Skeletal muscle satellite cell (primary cell): ENCODE data around the gene OBP2A.
"Not testable (repeated sequence)": the region's sequence is repeated elsewhere in the genome, so short reads cannot be mapped to it uniquely, and the experiment has no call there.

Experiments
- H3K27me3 ChIP-seq: 2 replicates; pipeline ENCODE4 v1.7.0; 2013; ENCODE audit warnings: low read length; ENCODE audit not compliant: control insufficient read depth, insufficient read depth
- H3K36me3 ChIP-seq: 2 replicates; pipeline ENCODE4 v1.7.0; 2013; ENCODE audit warnings: mild to moderate bottlenecking, control low read depth, low read length; ENCODE audit not compliant: insufficient read depth
- H3K4me1 ChIP-seq: 2 replicates; pipeline ENCODE4 v1.7.0; 2013; ENCODE audit warnings: low read length; ENCODE audit not compliant: control insufficient read depth, insufficient read depth
- H3K4me2 ChIP-seq: 2 replicates; pipeline ENCODE4 v1.7.0; 2013; ENCODE audit warnings: mild to moderate bottlenecking, low read length
- H3K4me3 ChIP-seq: 2 replicates; pipeline ENCODE4 v1.7.0; 2013; ENCODE audit warnings: low read length
- H3K9ac ChIP-seq: 2 replicates; pipeline ENCODE4 v1.7.0; 2013; ENCODE audit warnings: mild to moderate bottlenecking, low read depth, low read length, moderate library complexity
- H3K9me3 ChIP-seq: replicated peaks from 2 replicates; pipeline ENCODE4 v1.7.0; 2013; ENCODE audit warnings: mild to moderate bottlenecking, control low read depth, low read length

Gene OBP2A

DNA sequence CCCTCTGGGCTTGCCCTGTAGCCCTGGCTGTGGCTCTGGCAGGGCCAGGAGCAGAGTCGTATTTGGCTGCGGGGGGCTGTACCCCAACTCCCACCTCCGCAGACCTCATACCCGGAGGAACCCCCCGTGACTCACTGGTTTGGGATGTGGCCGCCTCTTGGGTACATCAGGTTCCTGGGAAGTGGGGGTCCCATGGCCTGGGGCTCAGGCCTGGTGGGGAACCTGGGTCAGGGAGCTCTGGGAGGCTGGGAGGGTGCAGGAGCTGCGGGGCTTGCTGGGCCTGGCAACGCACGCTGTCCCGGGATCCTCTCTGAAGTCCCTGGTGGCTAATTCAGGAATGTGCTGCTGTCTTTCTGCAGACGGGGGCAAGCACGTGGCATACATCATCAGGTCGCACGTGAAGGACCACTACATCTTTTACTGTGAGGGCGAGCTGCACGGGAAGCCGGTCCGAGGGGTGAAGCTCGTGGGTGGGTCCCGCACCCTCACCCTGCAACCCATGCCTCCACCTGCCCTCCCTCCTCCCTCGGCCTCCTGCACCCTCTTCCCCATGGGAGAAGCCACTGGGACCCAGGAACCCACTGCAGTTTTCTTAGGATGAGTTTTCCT lies 22.3 kb upstream of the OBP2A start:
- Histone ChIP-seq H3K9me3 (no peaks in the 10 kb centered on the region), H3K4me2 (no peak overlapping the region), H3K36me3 (no peaks in the 10 kb centered on the region), H3K27me3 (peaks cover 12% of the 10 kb centered on the region), H3K9ac (no peak overlapping the region), H3K4me3 (no peak overlapping the region), H3K4me1 (no peaks in the 10 kb centered on the region)

DNA sequence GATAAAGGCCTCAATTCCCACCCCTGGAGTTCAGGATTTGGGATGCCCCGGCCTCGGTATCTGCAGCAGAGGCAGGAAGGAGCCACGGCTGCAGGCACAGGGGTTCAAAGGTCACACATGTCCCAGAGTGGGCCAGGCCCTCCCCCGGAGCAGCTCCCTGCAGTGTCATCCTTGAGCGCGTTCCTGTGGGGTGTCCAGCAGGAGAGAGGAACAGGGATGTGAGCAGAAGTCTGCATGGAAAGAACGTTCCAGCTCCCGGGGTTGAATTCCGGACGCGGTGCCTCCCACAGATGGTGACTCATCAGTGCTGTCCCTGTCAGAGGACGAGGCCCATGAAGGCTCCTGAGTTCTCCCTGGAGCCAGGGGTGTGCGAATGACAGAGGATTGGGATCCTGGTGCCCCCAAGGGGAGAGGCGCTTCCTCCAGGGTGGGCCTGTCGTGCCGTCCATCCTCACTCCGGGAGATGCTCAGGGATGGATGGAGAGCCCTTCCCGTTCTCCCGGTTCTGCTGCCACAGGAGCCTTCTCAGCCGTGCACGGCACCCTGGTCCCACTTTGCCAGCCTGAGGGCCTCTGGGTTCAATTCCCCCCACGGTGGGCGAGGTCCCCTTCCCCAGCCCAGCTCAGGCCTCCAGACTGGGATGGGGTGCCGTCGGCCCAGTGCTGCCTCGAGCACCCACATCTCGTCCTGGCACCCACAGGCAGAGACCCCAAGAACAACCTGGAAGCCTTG lies 21.6 kb upstream of the OBP2A start:
- Histone ChIP-seq H3K36me3 (no peaks in the 10 kb centered on the region), H3K9ac (no peak overlapping the region), H3K4me1 (no peaks in the 10 kb centered on the region), H3K9me3 (no peaks in the 10 kb centered on the region), H3K27me3 (peaks cover 12% of the 10 kb centered on the region), H3K4me3 (no peak overlapping the region), H3K4me2 (no peak overlapping the region)

DNA sequence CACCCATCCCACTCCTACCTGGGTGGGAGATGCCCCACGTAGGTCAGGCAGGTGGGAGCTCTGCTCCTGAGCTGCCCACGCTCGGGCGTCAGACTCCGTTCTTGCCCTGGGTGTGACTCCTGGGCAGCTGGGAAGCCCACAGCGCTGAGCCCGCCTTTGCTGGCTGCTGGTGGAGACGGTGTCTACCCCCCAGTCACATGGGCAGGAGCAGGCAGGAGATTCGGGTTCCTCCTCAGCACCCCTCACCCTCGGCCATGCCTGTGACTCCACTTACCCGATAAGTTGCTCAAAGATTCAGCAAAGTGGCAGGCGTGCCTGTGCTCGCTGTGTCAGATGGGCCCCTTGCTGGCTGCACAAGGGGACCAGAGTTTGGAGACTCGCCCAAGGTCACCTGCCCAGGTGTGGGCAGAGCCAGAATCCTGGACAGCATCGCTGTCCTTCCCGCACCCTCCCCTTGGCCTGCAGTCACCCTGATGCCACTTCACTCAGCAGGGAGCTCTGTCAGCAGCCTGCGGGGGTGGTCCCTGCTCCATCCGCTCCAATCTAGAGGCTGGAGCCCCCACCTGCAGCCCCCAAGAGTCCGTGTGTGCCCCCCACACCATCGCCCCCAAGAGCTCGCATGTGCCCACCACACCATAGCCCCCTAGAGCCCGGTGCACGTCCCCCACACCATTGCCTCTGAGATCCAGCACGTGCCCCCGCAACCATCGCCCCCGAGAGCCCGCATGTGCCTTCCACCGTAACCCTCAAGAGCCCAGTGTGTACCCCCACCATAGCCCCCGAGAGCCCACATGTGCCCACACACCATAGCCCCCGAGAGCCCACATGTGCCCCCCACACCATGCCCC lies 20.5 kb upstream of the OBP2A start:
- no peaks in the 10 kb centered on the region for H3K36me3 ChIP-seq
- no peaks in the 10 kb centered on the region for H3K4me1 ChIP-seq
- peaks cover 7% of the 10 kb centered on the region for H3K27me3 ChIP-seq
- no peaks in the 10 kb centered on the region for H3K9me3 ChIP-seq
- H3K4me3 ChIP-seq: no peak overlapping the region
- H3K4me2 ChIP-seq: no peak overlapping the region
- no peak overlapping the region for H3K9ac ChIP-seq

DNA sequence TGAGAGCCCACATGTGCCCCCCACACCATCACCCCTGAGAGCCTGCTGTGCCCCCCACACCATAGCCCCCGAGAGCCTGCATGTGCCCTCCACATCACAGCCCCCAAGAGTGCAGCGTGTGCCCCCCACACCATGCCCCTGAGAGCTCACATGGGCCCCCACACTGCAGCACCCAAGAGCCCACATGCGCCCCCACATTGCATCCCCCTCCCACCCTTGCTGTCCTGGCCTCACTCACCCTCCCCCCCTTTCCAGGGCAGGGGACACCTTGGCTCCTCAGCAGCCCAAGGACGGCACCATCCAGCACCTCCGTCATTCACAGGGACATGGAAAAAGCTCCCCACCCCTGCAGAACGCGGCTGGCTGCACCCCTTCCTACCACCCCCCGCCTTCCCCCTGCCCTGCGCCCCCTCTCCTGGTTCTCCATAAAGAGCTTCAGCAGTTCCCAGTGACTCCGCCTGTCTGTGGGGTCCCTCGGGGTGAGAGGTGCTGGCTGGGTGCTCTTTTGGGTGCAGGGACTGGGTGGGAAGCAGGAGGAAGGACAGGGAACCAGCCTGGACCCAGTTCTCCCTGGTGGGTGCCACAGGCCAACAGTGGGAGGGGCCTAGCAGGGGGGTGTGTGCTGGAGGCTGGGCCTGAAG lies 19.7 kb upstream of the OBP2A start:
- Histone ChIP-seq H3K27me3 (peaks cover 3% of the 10 kb centered on the region), H3K36me3 (no peaks in the 10 kb centered on the region), H3K4me1 (no peaks in the 10 kb centered on the region), H3K4me2 (no peak overlapping the region), H3K9me3 (no peaks in the 10 kb centered on the region), H3K4me3 (no peak overlapping the region), H3K9ac (no peak overlapping the region)

DNA sequence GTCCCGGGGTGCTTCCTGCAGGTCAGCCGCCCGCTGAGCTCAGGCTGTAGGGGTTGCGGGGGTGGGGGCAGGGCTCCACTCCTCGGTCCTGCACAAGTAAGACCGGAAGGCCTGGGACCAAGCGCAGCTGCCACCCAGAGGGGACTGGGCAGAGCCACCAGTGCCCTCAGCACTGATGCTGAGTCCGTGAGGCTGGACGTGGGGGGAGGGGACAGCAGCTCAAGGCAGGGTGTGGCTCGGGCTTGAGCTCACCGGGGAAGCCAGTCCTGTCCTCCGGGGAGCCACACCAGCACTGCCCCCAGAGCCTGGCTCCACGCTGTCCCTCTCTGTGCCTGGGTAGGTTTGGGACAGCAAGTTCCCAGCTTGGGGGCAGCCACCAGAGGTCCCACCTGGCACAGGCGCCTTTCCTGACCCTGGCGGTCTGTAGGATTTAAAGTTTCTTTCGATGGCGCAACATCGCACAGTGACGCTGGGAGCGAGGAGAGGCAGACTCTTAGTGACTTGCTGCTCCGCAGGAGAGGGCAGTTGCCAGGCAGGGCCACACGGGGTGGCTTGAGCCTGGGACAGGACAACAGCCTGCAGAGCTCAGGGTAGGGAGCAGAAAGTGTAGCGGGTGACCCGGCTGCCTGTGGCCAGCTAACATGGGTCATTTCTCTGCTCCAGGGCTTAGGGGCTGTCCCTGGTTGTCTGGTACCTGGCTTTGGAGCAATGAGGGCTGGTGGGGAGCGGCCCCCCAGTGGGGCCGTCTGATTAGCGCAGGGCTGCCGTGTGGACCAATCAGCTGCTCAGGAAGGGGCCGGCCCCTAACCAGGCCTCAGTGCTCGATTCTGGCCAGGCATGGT lies 19.0 kb upstream of the OBP2A start:
- Histone ChIP-seq H3K27me3 (peaks cover 3% of the 10 kb centered on the region), H3K4me3 (no peak overlapping the region), H3K4me2 (no peak overlapping the region), H3K9ac (no peak overlapping the region), H3K9me3 (no peaks in the 10 kb centered on the region), H3K36me3 (no peaks in the 10 kb centered on the region), H3K4me1 (no peaks in the 10 kb centered on the region)

DNA sequence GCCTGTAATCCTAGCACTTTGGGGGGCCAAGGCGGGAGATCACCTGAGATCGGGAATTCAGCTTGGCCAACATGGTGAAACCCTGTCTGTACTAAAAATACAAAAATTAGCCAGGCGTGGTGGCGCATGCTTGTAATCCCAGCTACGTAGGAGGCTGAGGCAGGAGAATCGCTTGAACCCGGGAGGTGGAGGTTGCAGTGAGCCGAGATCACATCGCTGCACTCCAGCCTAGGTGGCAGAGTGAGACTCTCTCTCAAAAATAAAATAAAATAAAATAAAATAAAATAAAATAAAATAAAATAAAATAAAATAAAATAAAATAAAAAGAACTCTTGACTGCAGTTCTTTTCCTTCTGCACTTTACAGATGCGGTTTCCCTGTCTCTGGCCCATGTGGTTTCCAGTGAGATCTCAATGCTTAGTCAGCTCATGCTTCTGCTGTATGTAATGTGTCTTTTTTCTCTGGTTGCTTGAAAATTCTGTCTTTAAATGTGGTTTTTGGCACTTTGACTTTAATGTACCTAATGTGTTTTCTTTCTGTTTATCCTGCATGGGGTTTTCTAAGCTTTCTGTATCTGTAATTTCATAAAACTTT lies 17.0 kb upstream of the OBP2A start:
- H3K4me3 ChIP-seq, H3K36me3 ChIP-seq, H3K4me1 ChIP-seq, H3K9ac ChIP-seq, H3K27me3 ChIP-seq, H3K4me2 ChIP-seq, H3K9me3 ChIP-seq: not testable (repeated sequence)

DNA sequence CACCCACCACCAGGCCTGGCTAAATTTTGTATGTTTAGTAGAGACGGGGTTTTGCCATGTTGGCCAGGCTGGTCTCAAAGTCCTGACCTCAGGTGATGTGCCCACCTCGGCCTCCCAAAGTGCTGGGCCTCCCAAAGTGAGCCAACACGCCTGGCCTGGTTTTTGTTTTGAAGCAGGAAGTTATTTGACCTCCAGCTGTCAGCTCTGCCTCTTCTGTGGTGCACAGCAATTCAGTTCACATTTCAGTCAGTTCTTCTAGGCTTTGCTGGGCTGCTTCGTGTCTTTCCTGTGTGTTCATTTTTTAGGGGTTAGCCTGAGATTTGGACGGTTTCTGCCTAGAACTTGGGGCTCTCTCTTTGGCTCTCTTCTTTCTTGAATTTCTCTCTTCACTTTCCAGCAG lies 15.8 kb upstream of the OBP2A start:
- no peak overlapping the region for H3K9ac ChIP-seq
- peaks cover 5% of the 10 kb centered on the region for H3K27me3 ChIP-seq
- no peaks in the 10 kb centered on the region for H3K36me3 ChIP-seq
- no peak overlapping the region for H3K4me2 ChIP-seq
- H3K9me3 ChIP-seq: no peaks in the 10 kb centered on the region
- H3K4me1 ChIP-seq: no peaks in the 10 kb centered on the region
- H3K4me3 ChIP-seq: no peak overlapping the region

DNA sequence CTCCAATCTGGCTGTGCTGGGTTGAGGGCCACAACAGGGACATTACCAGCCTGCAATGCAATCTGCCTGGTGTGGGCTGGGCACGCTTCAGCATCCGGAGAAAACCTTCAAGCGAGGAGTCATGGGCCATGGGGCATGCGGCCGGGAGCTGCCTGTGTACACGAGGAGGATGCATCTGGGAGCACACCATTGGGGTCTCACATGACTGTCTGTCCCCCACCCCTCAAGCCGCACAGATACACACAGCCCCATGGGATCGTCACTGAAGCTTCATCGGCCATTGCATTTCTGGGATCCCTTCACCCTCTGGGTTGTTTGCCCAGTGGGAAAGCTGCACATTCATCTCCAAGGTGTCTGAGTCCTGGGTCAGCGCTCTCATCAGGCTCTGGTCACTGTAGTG lies 14.8 kb upstream of the OBP2A start:
- Histone ChIP-seq H3K4me3 (no peak overlapping the region), H3K27me3 (peaks cover 5% of the 10 kb centered on the region), H3K9ac (no peak overlapping the region), H3K36me3 (no peaks in the 10 kb centered on the region), H3K4me1 (no peaks in the 10 kb centered on the region), H3K4me2 (no peak overlapping the region), H3K9me3 (no peaks in the 10 kb centered on the region)

DNA sequence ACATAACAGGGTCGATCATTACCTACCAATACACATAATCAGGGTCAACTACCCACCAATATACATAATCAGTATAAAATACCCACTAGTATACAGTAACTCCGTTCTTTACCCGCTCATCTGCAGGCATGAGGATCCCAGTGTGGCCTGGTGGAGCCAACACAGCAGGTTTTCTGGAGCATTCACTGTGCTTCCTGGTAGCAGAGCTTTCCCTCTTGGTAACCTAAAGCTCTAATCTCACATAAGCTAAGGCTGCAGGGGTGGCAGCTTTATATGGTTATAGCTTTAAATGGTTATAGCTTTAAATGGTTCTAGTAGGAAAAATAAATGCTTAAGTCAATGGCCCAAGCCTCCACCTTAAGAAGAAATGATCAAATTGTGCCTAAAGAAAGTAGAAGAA lies 12.8 kb upstream of the OBP2A start:
- Histone ChIP-seq H3K36me3 (no peaks in the 10 kb centered on the region), H3K4me1 (no peaks in the 10 kb centered on the region), H3K9ac (no peak overlapping the region), H3K27me3 (peaks cover 10% of the 10 kb centered on the region), H3K9me3 (no peaks in the 10 kb centered on the region), H3K4me3 (no peak overlapping the region), H3K4me2 (no peak overlapping the region)

DNA sequence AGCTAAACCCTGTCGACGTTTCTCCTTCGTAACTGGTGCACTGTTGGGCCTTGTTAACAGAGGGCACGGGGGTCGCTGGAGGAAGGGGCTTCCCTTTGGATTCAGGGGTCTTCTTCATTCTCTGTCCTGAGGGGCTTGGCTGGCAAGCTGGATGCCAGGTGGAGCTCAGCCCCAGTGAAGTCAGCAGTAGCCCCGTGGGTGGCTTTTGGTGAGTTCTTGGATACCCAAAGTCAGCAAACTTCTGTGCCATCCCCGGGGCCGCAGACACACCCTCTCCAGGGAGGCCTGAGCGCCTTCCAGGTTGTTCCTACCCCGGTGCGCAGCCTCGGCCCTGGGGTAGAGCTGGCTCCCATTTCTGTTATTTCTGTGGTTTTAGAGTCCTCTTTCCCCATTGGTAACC lies 12.3 kb upstream of the OBP2A start:
- H3K9ac ChIP-seq: no peak overlapping the region
- no peaks in the 10 kb centered on the region for H3K36me3 ChIP-seq
- no peaks in the 10 kb centered on the region for H3K9me3 ChIP-seq
- no peak overlapping the region for H3K4me2 ChIP-seq
- no peaks in the 10 kb centered on the region for H3K4me1 ChIP-seq
- H3K4me3 ChIP-seq: no peak overlapping the region
- H3K27me3 ChIP-seq: peaks cover 10% of the 10 kb centered on the region
